HG02973 (cell line): ENCODE results near the gene PMM2.
"Not testable (repeated sequence)": the region's sequence is repeated elsewhere in the genome, so short reads cannot be mapped to it uniquely, and the experiment has no call there.

Experiments
- ATAC-seq: cut with Tn5 transposase; IDR thresholded peaks from one replicate; pipeline ENCODE4 v1.9.1; 2021; ENCODE audit warnings: moderate library complexity; ENCODE audit not compliant: unreplicated experiment

The PMM2 gene

GRCh38 chr16:8781797-8782196 lies 15.8 kb upstream of the PMM2 start:
- no peak for ATAC-seq

- ATAC-seq = no peak
These were observed 15.0 kb upstream of the PMM2 start for GRCh38 chr16:8782673-8783072.

- no peak for ATAC-seq
These were observed 12.2 kb upstream of the PMM2 start for GRCh38 chr16:8785408-8785807.

- ATAC-seq = not testable (repeated sequence)
These were observed 11.3 kb upstream of the PMM2 start for GRCh38 chr16:8786316-8786715.

- ATAC-seq = no peak
These were observed 9.0 kb upstream of the PMM2 start for GRCh38 chr16:8788578-8789172.

GRCh38 chr16:8795091-8795490 lies 2.5 kb upstream of the PMM2 start:
- ATAC-seq = no peak

GRCh38 chr16:8795818-8796217 lies 1.8 kb upstream of the PMM2 start:
- no peak for ATAC-seq

GRCh38 chr16:8796469-8797363 lies 923 bp upstream of the PMM2 start:
- no peak for ATAC-seq

- ATAC-seq = no peak
These were observed 512 bp downstream of the PMM2 start for GRCh38 chr16:8798174-8798527.

GRCh38 chr16:8798535-8799157 lies 1.0 kb downstream of the PMM2 start:
- no peak for ATAC-seq

- ATAC-seq = no peak
These were observed 4.1 kb downstream of the PMM2 start for GRCh38 chr16:8801701-8802100.

GRCh38 chr16:8803733-8804132 lies 6.1 kb downstream of the PMM2 start:
- ATAC-seq = not testable (repeated sequence)

GRCh38 chr16:8804313-8804712 lies 6.7 kb downstream of the PMM2 start:
- no peak for ATAC-seq

- ATAC-seq = no peak
These were observed 8.8 kb downstream of the PMM2 start for GRCh38 chr16:8806272-8806983.

- no peak for ATAC-seq
These were observed 9.6 kb downstream of the PMM2 start for GRCh38 chr16:8807189-8807588.

GRCh38 chr16:8808009-8808408 lies 10.4 kb downstream of the PMM2 start:
- ATAC-seq = no peak

- no peak for ATAC-seq
These were observed 11.1 kb downstream of the PMM2 start for GRCh38 chr16:8808613-8809353.

GRCh38 chr16:8812162-8812843 lies 14.7 kb downstream of the PMM2 start:
- ATAC-seq = no peak

GRCh38 chr16:8814095-8814806 lies 16.6 kb downstream of the PMM2 start:
- ATAC-seq = no peak
